Tibial nerve (tissue), 4 donors: Measurements from ENCODE around the gene SIM1.

Experiments used
- CTCF ChIP-seq, 5 experiments: fragments of 200-600 bp in 3 of 5; fragments of 450-650 bp in 2 of 5; sonication (generic) in 3 of 5; IDR thresholded peaks; one replicate each; pipeline ENCODE4 v1.5.1; 2016 to 2019; ENCODE audit warnings: antibody characterized with exemption in 5 of 5, mild to moderate bottlenecking in 3 of 5, moderate library complexity in 2 of 5
- EP300 ChIP-seq, 2 donors: sonication (generic); formaldehyde crosslinking; IDR thresholded peaks; one replicate each; pipeline ENCODE4 v1.6.1; 2017; ENCODE audit warnings: antibody characterized with exemption in 2 of 2, mild to moderate bottlenecking in 1 of 2
- POLR2A ChIP-seq, 2 donors: fragments of 450-650 bp; IDR thresholded peaks; one replicate each; pipeline ENCODE4 v1.6.1; 2017; ENCODE audit warnings: antibody characterized with exemption in 2 of 2, mild to moderate bottlenecking in 2 of 2, moderate library complexity in 2 of 2

GRCh38 chr6:100447081-100447899, 17.4 kb downstream of the SIM1 start:
- no peak for TF ChIP-seq CTCF (IDR thresholded peaks at IDR 0.05)
- TF ChIP-seq POLR2A (IDR thresholded peaks at IDR 0.05) = no peak
- TF ChIP-seq EP300 (IDR thresholded peaks at IDR 0.05) = no peak
